Uterus (tissue), 2 donors: ENCODE measurements around the gene FOXC1.

Experiments used
- POLR2A ChIP-seq, 2 donors: fragments of 450-650 bp; IDR thresholded peaks; one replicate each; pipeline ENCODE4 v1.6.1; 2016; ENCODE audit warnings: antibody characterized with exemption in 2 of 2, mild to moderate bottlenecking in 1 of 2, moderate library complexity in 1 of 2
- TF ChIP-seq, protein P1 (sequence below), 4 experiments: fragments of 200-600 bp in 2 of 4; fragments of 450-650 bp in 2 of 4; sonication (generic) in 2 of 4; IDR thresholded peaks; one replicate each; pipeline ENCODE4 v1.5.1; 2016 to 2019; ENCODE audit warnings: antibody characterized with exemption in 4 of 4, mild to moderate bottlenecking in 2 of 4, moderate library complexity in 1 of 4

- TF ChIP-seq POLR2A (IDR thresholded peaks at IDR 0.05) = no peak
- TF ChIP-seq, protein P1, sequence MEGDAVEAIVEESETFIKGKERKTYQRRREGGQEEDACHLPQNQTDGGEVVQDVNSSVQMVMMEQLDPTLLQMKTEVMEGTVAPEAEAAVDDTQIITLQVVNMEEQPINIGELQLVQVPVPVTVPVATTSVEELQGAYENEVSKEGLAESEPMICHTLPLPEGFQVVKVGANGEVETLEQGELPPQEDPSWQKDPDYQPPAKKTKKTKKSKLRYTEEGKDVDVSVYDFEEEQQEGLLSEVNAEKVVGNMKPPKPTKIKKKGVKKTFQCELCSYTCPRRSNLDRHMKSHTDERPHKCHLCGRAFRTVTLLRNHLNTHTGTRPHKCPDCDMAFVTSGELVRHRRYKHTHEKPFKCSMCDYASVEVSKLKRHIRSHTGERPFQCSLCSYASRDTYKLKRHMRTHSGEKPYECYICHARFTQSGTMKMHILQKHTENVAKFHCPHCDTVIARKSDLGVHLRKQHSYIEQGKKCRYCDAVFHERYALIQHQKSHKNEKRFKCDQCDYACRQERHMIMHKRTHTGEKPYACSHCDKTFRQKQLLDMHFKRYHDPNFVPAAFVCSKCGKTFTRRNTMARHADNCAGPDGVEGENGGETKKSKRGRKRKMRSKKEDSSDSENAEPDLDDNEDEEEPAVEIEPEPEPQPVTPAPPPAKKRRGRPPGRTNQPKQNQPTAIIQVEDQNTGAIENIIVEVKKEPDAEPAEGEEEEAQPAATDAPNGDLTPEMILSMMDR (IDR thresholded peaks at IDR 0.05) = no peak
These were observed 30.6 kb upstream of the FOXC1 start for GRCh38 chr6:1579096-1579495.
